ENCODE measurements around the gene SEC63.

The SEC63 gene

GRCh38 chr6:107818272-107818671 is 139.7 kb downstream of the SEC63 start:
- TF ChIP-seq ZNF70 (CRISPR knock-in tag; IDR thresholded peaks at IDR 0.05) (no peak), POU6F1 (CRISPR knock-in tag; IDR thresholded peaks at IDR 0.05; ENCODE audit: borderline replicate concordance, low read depth) (no peak), RARB (CRISPR knock-in tag; IDR thresholded peaks at IDR 0.05) (no peak), ZC3H10 (CRISPR knock-in tag; IDR thresholded peaks at IDR 0.05) (no peak), BACH2 (CRISPR knock-in tag; IDR thresholded peaks at IDR 0.05; ENCODE audit: borderline replicate concordance) (no peak), ZNF8 (CRISPR knock-in tag; IDR thresholded peaks at IDR 0.05) (no peak), TOX (CRISPR knock-in tag; IDR thresholded peaks at IDR 0.05; ENCODE audit: borderline replicate concordance) (no peak), ZFP3 (CRISPR knock-in tag; IDR thresholded peaks at IDR 0.05) (no peak), SNAI2 (CRISPR knock-in tag; IDR thresholded peaks at IDR 0.05) (no peak), OSR1 (CRISPR knock-in tag; IDR thresholded peaks at IDR 0.05) (no peak), CSDC2 (CRISPR knock-in tag; IDR thresholded peaks at IDR 0.05) (no peak), ISL1 (CRISPR knock-in tag; IDR thresholded peaks at IDR 0.05) (no peak), TCF4 (CRISPR knock-in tag; IDR thresholded peaks at IDR 0.05; ENCODE audit: borderline replicate concordance) (no peak), PPARA (CRISPR knock-in tag; IDR thresholded peaks at IDR 0.05; ENCODE audit: borderline replicate concordance) (no peak), CREB5 (CRISPR knock-in tag; IDR thresholded peaks at IDR 0.05; ENCODE audit: low read depth) (no peak), GLIS3 (CRISPR knock-in tag; IDR thresholded peaks at IDR 0.05) (no peak)
- TF ChIP-seq, protein P1, sequence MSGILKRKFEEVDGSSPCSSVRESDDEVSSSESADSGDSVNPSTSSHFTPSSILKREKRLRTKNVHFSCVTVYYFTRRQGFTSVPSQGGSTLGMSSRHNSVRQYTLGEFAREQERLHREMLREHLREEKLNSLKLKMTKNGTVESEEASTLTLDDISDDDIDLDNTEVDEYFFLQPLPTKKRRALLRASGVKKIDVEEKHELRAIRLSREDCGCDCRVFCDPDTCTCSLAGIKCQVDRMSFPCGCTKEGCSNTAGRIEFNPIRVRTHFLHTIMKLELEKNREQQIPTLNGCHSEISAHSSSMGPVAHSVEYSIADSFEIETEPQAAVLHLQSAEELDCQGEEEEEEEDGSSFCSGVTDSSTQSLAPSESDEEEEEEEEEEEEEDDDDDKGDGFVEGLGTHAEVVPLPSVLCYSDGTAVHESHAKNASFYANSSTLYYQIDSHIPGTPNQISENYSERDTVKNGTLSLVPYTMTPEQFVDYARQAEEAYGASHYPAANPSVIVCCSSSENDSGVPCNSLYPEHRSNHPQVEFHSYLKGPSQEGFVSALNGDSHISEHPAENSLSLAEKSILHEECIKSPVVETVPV (CRISPR knock-in tag; IDR thresholded peaks at IDR 0.05), result no peak
- ATAC-seq, result no peak

DNA sequence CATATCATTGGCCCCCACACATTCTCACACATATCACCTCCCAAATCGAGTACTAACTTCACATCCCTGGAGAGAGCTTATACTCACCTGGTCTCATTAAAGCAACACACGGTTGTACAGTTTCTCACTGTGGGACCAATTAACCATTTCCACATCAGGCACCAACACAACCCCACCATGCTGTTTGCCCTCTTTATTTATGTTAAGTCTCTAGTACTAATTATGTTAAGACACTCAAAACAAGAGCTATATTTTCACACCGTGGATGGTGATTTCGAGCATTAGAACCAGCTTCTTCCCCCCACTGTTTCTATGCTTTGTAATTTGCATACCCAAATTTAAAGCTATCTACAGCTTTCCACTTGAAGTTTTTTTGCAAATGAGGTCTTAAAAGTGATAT is 140.2 kb downstream of the SEC63 start:
- TF ChIP-seq OSR1 (CRISPR knock-in tag; IDR thresholded peaks at IDR 0.05) (no peak), TSHZ2 (CRISPR knock-in tag; IDR thresholded peaks at IDR 0.05) (no peak), GLIS3 (CRISPR knock-in tag; IDR thresholded peaks at IDR 0.05) (no peak), TCF4 (CRISPR knock-in tag; IDR thresholded peaks at IDR 0.05; ENCODE audit: borderline replicate concordance) (no peak), CSDC2 (CRISPR knock-in tag; IDR thresholded peaks at IDR 0.05) (no peak), ZC3H10 (CRISPR knock-in tag; IDR thresholded peaks at IDR 0.05) (no peak), ZNF565 (CRISPR knock-in tag; conservative IDR thresholded peaks at IDR 0.05; ENCODE audit: low read depth) (no peak), ESRRG (CRISPR knock-in tag; IDR thresholded peaks at IDR 0.05) (no peak), ISL1 (CRISPR knock-in tag; IDR thresholded peaks at IDR 0.05) (no peak), PPARA (CRISPR knock-in tag; IDR thresholded peaks at IDR 0.05; ENCODE audit: borderline replicate concordance) (no peak), CREB5 (CRISPR knock-in tag; IDR thresholded peaks at IDR 0.05; ENCODE audit: low read depth) (no peak), POU6F1 (CRISPR knock-in tag; IDR thresholded peaks at IDR 0.05; ENCODE audit: borderline replicate concordance, low read depth) (no peak), RARB (CRISPR knock-in tag; IDR thresholded peaks at IDR 0.05) (no peak), ZFP30 (CRISPR knock-in tag; IDR thresholded peaks at IDR 0.05) (no peak), ARNTL (CRISPR knock-in tag; IDR thresholded peaks at IDR 0.05; ENCODE audit: borderline replicate concordance, low read depth) (no peak), ZFP3 (CRISPR knock-in tag; IDR thresholded peaks at IDR 0.05) (no peak), SNAI2 (CRISPR knock-in tag; IDR thresholded peaks at IDR 0.05) (no peak), ZNF70 (CRISPR knock-in tag; IDR thresholded peaks at IDR 0.05) (no peak), TOX (CRISPR knock-in tag; IDR thresholded peaks at IDR 0.05; ENCODE audit: borderline replicate concordance) (no peak)
- TF ChIP-seq, protein P1 (CRISPR knock-in tag; IDR thresholded peaks at IDR 0.05), result no peak
- ATAC-seq, result no peak

All from SK-N-SH treated with all-trans-retinoic acid at 6 μM for 48 hours (cell line).